Ectodermal cell (in vitro differentiated cells): ENCODE data around the gene CDX2.

Experiments used
- H3K27ac ChIP-seq: 2 replicates; pipeline ENCODE4 v1.7.0; 2013; ENCODE audit warnings: mild to moderate bottlenecking, low read depth, low read length; ENCODE audit not compliant: insufficient read depth, poor library complexity, severe bottlenecking
- H3K27me3 ChIP-seq: 2 replicates; pipeline ENCODE4 v1.7.0; 2013; ENCODE audit warnings: mild to moderate bottlenecking, low read length; ENCODE audit not compliant: insufficient read depth, control insufficient read depth, poor library complexity, severe bottlenecking
- H3K36me3 ChIP-seq: one replicate; pipeline ENCODE4 v1.7.0; 2013; ENCODE audit warnings: low read length; ENCODE audit not compliant: control insufficient read depth, insufficient read depth
- H3K4me1 ChIP-seq: one replicate; pipeline ENCODE4 v1.7.0; 2013; ENCODE audit warnings: low read length; ENCODE audit not compliant: control insufficient read depth, insufficient read depth
- H3K4me3 ChIP-seq: 2 replicates; pipeline ENCODE4 v1.7.0; 2013; ENCODE audit warnings: low read depth, low read length, control low read depth; ENCODE audit not compliant: insufficient read depth
- H3K9me3 ChIP-seq: 2 replicates; pipeline ENCODE4 v1.7.0; 2013; ENCODE audit warnings: mild to moderate bottlenecking, low read length, moderate library complexity; ENCODE audit not compliant: control insufficient read depth
- WGBS, 2 experiments: methylation state at CpG; one replicate each; pipeline ENCODE4 v1.1.7; 2013; ENCODE audit warnings: missing lambda C conversion rate in 2 of 2; 5-methylcytosine and 5-hydroxymethylcytosine counted together

CDX2 gene

DNA sequence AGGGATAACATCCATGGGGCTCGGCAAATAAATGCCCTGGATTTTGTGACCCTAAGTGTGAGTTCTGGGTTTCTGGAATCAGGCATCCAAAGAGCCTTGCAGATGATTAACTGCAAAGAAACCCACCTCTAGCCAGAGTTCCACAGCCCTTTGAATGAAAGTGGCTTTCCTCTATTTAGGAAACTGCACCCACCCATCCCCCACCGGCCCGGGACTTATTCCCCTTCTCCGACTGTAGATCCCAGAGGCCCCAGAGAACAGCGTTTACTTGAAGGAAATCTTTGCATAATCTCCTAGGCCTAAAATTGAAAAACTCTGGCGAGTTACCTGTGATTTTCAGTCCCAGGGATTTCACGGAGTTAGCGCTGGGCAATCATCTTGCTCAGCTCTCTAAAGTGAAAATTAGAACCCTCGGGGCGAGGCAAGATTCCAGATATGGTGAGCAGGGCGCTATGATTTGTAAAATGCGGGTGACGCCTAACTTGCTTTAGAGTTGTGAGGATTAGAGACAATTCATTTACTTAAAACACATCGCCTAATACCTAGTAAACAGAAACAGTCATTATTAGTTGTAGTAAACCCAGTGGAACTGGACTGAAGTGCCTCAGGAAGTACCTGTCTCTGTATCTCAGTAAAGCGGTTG lies 10.0 kb upstream of the CDX2 start:
- Histone ChIP-seq H3K9me3 (no peaks in the 10 kb centered on the region), H3K27me3 (peaks cover 100% of the 10 kb centered on the region), H3K36me3 (no peaks in the 10 kb centered on the region), H3K4me3 (no peak overlapping the region), H3K4me1 (peaks cover 5% of the 10 kb centered on the region), H3K27ac (no peak overlapping the region)
- 4% methylated on average over 13 to 15 of the region's 15 CpGs for WGBS, 2 experiments

GRCh38 chr13:27978301-27978968 lies 9.3 kb upstream of the CDX2 start:
- Histone ChIP-seq H3K27me3 (peaks cover 100% of the 10 kb centered on the region), H3K27ac (no peak overlapping the region), H3K9me3 (no peaks in the 10 kb centered on the region), H3K4me1 (peaks cover 5% of the 10 kb centered on the region), H3K36me3 (no peaks in the 10 kb centered on the region), H3K4me3 (no peak overlapping the region)
- 1% methylated on average over 65 of the region's 65 CpGs for WGBS, 2 experiments

DNA sequence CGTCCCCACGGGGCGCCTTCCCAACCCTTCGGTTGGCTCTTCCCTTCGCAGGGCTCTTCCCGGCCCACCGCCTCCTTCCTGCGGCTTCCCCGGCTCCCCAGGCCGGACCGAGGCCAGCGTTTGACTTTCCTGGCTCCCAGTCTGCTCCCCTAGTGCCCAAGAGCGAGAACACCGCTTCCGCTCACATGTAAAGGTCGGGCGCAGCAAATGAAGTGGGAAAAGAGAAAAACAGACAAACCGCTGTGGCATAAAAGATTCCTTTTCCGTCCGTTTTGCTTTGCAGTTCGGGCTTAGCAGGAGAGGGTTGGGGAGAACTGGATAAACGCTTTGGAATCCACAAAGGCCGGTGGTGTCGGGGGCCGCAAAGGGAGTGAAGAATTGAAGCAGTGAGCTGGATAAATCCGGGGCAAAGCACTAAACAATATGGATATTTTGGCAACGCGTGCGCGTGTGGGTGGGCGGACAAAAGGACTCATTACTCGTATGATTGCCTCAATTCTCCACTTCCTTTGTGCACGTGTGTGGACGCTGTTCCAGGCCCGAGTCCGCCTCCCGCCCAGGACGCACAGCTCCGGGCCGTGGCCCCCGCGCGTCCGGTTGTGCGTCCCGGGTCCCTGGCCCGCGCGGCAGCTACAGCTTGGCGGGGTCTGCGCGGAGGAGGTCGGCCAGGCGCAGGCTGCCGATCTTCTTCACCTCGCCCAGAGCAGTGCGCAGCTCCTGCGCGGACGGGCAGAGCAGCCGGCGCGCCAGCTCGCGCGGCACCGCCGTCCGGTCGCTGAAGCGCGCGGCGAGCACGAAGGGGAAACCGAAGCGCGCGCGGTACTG lies 8.6 kb upstream of the CDX2 start:
- WGBS, 2 experiments = 1 to 2% methylated on average over 80 of the region's 80 CpGs
- Histone ChIP-seq H3K4me3 (no peak overlapping the region), H3K9me3 (no peaks in the 10 kb centered on the region), H3K4me1 (peaks cover 5% of the 10 kb centered on the region), H3K27me3 (peaks cover 100% of the 10 kb centered on the region), H3K36me3 (no peaks in the 10 kb centered on the region), H3K27ac (no peak overlapping the region)

GRCh38 chr13:27976362-27977091 lies 7.4 kb upstream of the CDX2 start:
- Histone ChIP-seq H3K4me1 (peaks cover 17% of the 10 kb centered on the region), H3K27me3 (peaks cover 100% of the 10 kb centered on the region), H3K9me3 (no peaks in the 10 kb centered on the region), H3K27ac (no peak overlapping the region), H3K4me3 (no peak overlapping the region), H3K36me3 (no peaks in the 10 kb centered on the region)
- WGBS, 2 experiments = 6 to 10% methylated on average over 12 of the region's 12 CpGs

DNA sequence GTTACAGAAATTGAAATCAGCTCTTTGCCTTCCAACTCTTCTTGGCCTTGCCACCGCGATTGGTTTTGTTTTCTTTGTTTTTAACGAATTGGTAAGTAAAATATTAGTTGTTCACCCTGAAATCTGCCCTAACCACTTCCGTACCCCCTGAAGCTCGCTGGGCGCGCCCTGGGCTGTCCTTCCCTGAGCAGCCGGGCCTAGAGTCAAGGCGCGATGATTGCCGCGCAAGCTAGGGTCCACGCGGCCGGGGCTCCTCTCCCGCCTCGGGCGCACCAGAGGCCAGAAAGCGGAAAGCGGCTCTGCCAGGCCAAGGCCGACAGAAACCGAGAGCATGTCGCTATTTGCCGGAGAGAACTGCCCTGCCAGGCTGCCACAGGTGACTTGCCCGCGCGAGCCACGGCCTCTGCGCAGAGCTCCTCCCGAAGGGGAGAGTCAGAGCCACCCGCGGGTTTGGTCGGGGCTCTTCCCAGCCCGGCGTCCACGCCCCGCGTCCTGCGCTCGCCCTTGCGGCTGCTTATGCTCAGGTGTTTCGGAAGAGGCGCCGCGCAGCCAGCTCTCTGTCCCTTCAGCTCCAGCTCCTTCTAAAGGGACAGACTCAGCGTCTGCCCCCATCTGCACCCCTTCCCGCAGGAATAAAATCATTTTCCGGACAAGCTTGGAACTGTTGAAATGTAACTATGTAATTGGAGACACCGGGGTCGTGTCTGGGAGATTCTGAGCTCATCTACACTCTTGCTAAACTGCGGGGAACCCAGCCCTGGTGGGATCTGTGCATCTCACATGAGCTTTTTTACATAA lies 6.6 kb upstream of the CDX2 start:
- H3K4me1 ChIP-seq = peaks cover 23% of the 10 kb centered on the region
- H3K27ac ChIP-seq = no peak overlapping the region
- H3K36me3 ChIP-seq = no peaks in the 10 kb centered on the region
- H3K27me3 ChIP-seq = peaks cover 100% of the 10 kb centered on the region
- 4 to 5% methylated on average over 51 of the region's 51 CpGs for WGBS, 2 experiments
- H3K4me3 ChIP-seq = no peak overlapping the region
- H3K9me3 ChIP-seq = no peaks in the 10 kb centered on the region

- no peak overlapping the region for H3K27ac ChIP-seq
- H3K4me1 ChIP-seq = peaks cover 31% of the 10 kb centered on the region
- WGBS, 2 experiments = 21 to 22% methylated on average over 7 of the region's 7 CpGs
- no peaks in the 10 kb centered on the region for H3K36me3 ChIP-seq
- H3K4me3 ChIP-seq = no peak overlapping the region
- H3K27me3 ChIP-seq = peaks cover 100% of the 10 kb centered on the region
- H3K9me3 ChIP-seq = no peaks in the 10 kb centered on the region
Observed at GRCh38 chr13:27973961-27974662, 5.0 kb upstream of the CDX2 start.

GRCh38 chr13:27973291-27973690 lies 4.2 kb upstream of the CDX2 start:
- Histone ChIP-seq H3K36me3 (no peaks in the 10 kb centered on the region), H3K9me3 (no peaks in the 10 kb centered on the region), H3K4me3 (no peak overlapping the region), H3K27ac (no peak overlapping the region), H3K4me1 (peaks cover 33% of the 10 kb centered on the region), H3K27me3 (peaks cover 100% of the 10 kb centered on the region)
- 37 to 44% methylated on average over 5 of the region's 5 CpGs for WGBS, 2 experiments

GRCh38 chr13:27972478-27972820 lies 3.3 kb upstream of the CDX2 start:
- Histone ChIP-seq H3K27ac (no peak overlapping the region), H3K27me3 (peaks cover 100% of the 10 kb centered on the region), H3K4me1 (peaks cover 33% of the 10 kb centered on the region), H3K9me3 (no peaks in the 10 kb centered on the region), H3K36me3 (no peaks in the 10 kb centered on the region), H3K4me3 (no peak overlapping the region)
- WGBS, 2 experiments = 40 to 46% methylated on average over 2 of the region's 2 CpGs

GRCh38 chr13:27971776-27972477 lies 2.8 kb upstream of the CDX2 start:
- no peaks in the 10 kb centered on the region for H3K9me3 ChIP-seq
- H3K4me1 ChIP-seq = peaks cover 33% of the 10 kb centered on the region
- H3K27ac ChIP-seq = no peak overlapping the region
- WGBS, 2 experiments = 19 to 23% methylated on average over 7 of the region's 7 CpGs
- peaks cover 100% of the 10 kb centered on the region for H3K27me3 ChIP-seq
- H3K36me3 ChIP-seq = no peaks in the 10 kb centered on the region
- no peak overlapping the region for H3K4me3 ChIP-seq
